ENCODE results near the gene PEX14. TPM values are rescaled to one million over a fixed set of nuclear protein-coding genes. Genes with fewer than 3 reads are reported as not detected.

Gene PEX14
- total and polyA plus RNA-seq, 9 of the 15 experiments (the other 6 are each of a cell fraction or from before 2014, with no cell fraction given), result 2.6 to 45.7 (median 22.7) TPM

GRCh38 chr1:10676963-10677362 lies 202.2 kb downstream of the PEX14 start (continued):
- TF ChIP-seq ZNF274 (IDR thresholded peaks at IDR 0.05; ENCODE audit: borderline replicate concordance, low read depth, low read length), result no peak
- TF ChIP-seq ZNF224 (CRISPR knock-in tag; IDR thresholded peaks at IDR 0.05), result no peak

GRCh38 chr1:10677491-10678391 lies 203.0 kb downstream of the PEX14 start:
- TF ChIP-seq HNRNPL (IDR thresholded peaks at IDR 0.05; ENCODE audit: low read depth, low read length) (no peak), ZBTB7A (IDR thresholded peaks at IDR 0.05; ENCODE audit: borderline replicate concordance, control insufficient read depth, low read depth, low read length) (peak; percentile 15; the same call in 1 of the 2 replicates), NFIC (IDR thresholded peaks at IDR 0.05) (peak; percentile 38; the same call in 1 of the 2 replicates), NR4A1 (CRISPR knock-in tag; IDR thresholded peaks at IDR 0.05) (no peak), NR4A1 (tag; IDR thresholded peaks at IDR 0.05) (no peak)
- 23% methylated on average over 27 of the region's 27 CpGs for WGBS (ENCODE audit: insufficient coverage, low coverage, missing lambda C conversion rate)
- Histone ChIP-seq H3K36me3 (ENCODE audit: control insufficient read depth, insufficient read depth, low read length) (no peaks in the 10 kb centered on the region), H3K4me3 (no peak overlapping the region), H3K9me3 (replicated peaks; ENCODE audit: control insufficient read depth, insufficient read depth, low read depth, low read length) (no peaks in the 10 kb centered on the region), H2AFZ (ENCODE audit: low read depth, low read length) (no peak overlapping the region), H3K79me2 (ENCODE audit: control insufficient read depth, insufficient read depth, low read length) (no peaks in the 10 kb centered on the region), H3K27me3 (ENCODE audit: control insufficient read depth in 2 of 2, insufficient read depth in 2 of 2, low read length in 2 of 2) (peaks cover 31 to 82% of the 10 kb centered on the region in 2 experiments), H3K4me1 (replicated peaks in 1 of 2; ENCODE audit: control insufficient read depth in 2 of 2, insufficient read depth in 2 of 2, low read length in 2 of 2) (peaks cover 0 to 57% of the 10 kb centered on the region in 2 experiments; a peak in 2 of 5 replicates), H4K20me1 (replicated peaks; ENCODE audit: control insufficient read depth, insufficient read depth, low read length) (peaks cover 33% of the 10 kb centered on the region), H3K27ac (ENCODE audit: extremely low read depth, low read depth, low read length) (no peak overlapping the region), H3K4me2 (ENCODE audit: insufficient read depth, low read length) (no peak overlapping the region), H3K9ac (ENCODE audit: insufficient read depth in 1 of 2, low read depth in 2 of 2, low read length in 2 of 2) (peak overlapping the region in 1 of 2 experiments; percentile 50; a peak in 2 of 4 replicates), H3K9me1 (ENCODE audit: control insufficient read depth, insufficient read depth, low read length) (no peaks in the 10 kb centered on the region)
- intact Hi-C loops (cut with micrococcal nuclease) (no loop called here), in situ Hi-C loops (cut with MboI) (no loop called here)
- ChIA-PET CTCF (ENCODE audit: low intra/inter-chr PET ratio) (no interaction called here), POLR2A (interaction anchor here (0.5 to 1.4 kb wide), 5 partner anchors 8 to 166 kb away, joined by 3 to 5 read pairs (median 3); no protein-coding TSS in a partner anchor)
- ATAC-seq, result no peak
- no peak for FAIRE-seq
- no peak for DNase-seq (ENCODE audit: extremely low read depth in 1 of 4, low spot score in 3 of 4)
- BruUV-seq (replicated peaks), result no TSS peak
